ENCODE measurements around the gene CD22. TPM values are rescaled to one million over a fixed set of nuclear protein-coding genes. Genes with fewer than 3 reads are reported as not detected.

Gene CD22
- total and polyA plus RNA-seq, 2 of the 8 experiments (the other 6 are each of a cell fraction or from before 2014, with no cell fraction given) = 0.06 to 0.60 TPM

- TF ChIP-seq, protein P1, sequence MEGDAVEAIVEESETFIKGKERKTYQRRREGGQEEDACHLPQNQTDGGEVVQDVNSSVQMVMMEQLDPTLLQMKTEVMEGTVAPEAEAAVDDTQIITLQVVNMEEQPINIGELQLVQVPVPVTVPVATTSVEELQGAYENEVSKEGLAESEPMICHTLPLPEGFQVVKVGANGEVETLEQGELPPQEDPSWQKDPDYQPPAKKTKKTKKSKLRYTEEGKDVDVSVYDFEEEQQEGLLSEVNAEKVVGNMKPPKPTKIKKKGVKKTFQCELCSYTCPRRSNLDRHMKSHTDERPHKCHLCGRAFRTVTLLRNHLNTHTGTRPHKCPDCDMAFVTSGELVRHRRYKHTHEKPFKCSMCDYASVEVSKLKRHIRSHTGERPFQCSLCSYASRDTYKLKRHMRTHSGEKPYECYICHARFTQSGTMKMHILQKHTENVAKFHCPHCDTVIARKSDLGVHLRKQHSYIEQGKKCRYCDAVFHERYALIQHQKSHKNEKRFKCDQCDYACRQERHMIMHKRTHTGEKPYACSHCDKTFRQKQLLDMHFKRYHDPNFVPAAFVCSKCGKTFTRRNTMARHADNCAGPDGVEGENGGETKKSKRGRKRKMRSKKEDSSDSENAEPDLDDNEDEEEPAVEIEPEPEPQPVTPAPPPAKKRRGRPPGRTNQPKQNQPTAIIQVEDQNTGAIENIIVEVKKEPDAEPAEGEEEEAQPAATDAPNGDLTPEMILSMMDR (IDR thresholded peaks at IDR 0.05; ENCODE audit: control extremely low read depth in 1 of 3, insufficient read depth in 1 of 3, low read depth in 1 of 3, low read length in 3 of 3) = peak; percentile 42 to 73 (median 71); a peak in 3 of 4 replicates
- no peak for TF ChIP-seq EGR1 (IDR thresholded peaks at IDR 0.05; ENCODE audit: borderline replicate concordance, low read depth, low read length)
- no peak for TF ChIP-seq TAF7 (optimal IDR thresholded peaks at IDR 0.05; ENCODE audit: borderline replicate concordance, low read depth, low read length)
- TF ChIP-seq, protein P2, sequence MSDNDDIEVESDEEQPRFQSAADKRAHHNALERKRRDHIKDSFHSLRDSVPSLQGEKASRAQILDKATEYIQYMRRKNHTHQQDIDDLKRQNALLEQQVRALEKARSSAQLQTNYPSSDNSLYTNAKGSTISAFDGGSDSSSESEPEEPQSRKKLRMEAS (IDR thresholded peaks at IDR 0.05) = no peak
Observed at GRCh38 chr19:35327642-35328041, 1.3 kb upstream of the CD22 start (continued).

Measured in H1 (cell line).